Astrocyte (in vitro differentiated cells and primary cell): ENCODE data around the gene CLTCL1. TPM values are rescaled to one million over a fixed set of nuclear protein-coding genes. Genes with fewer than 3 reads are reported as not detected.

Experiments
- DNase-seq: peaks from one replicate; pipeline ENCODE4 v3.0.0-alpha.2; 2010; ENCODE audit warnings: low read depth
- FAIRE-seq: peaks from 2 replicates; lab custom pipeline; 2011; peaks lifted over from hg19 to GRCh38; lab: Jason Lieb, UNC
- H2AFZ ChIP-seq: 2 replicates; pipeline ENCODE4 v1.6.0; 2012; ENCODE audit warnings: low read depth, low read length, inconsistent platforms
- H3K27ac ChIP-seq: 2 replicates; pipeline ENCODE4 v1.5.1; 2011; ENCODE audit warnings: low read depth, low read length, inconsistent platforms
- H3K27me3 ChIP-seq: 2 replicates; pipeline ENCODE4 v1.6.0; 2011; ENCODE audit warnings: low read length, inconsistent platforms; ENCODE audit not compliant: insufficient read depth
- H3K36me3 ChIP-seq: 2 replicates; pipeline ENCODE4 v1.5.1; 2011; ENCODE audit warnings: low read length, inconsistent platforms; ENCODE audit not compliant: insufficient read depth
- H3K4me1 ChIP-seq: 2 replicates; pipeline ENCODE4 v1.5.1; 2011; ENCODE audit warnings: low read length, inconsistent platforms; ENCODE audit not compliant: insufficient read depth
- H3K4me2 ChIP-seq: 2 replicates; pipeline ENCODE4 v1.6.0; 2012; ENCODE audit warnings: low read length, inconsistent platforms
- H3K4me3 ChIP-seq: 2 replicates; pipeline ENCODE4 v1.5.1; 2011; ENCODE audit warnings: low read depth, mild to moderate bottlenecking, low read length, inconsistent platforms; ENCODE audit not compliant: insufficient read depth
- H3K79me2 ChIP-seq: 2 replicates; pipeline ENCODE4 v1.6.0; 2012; ENCODE audit warnings: mild to moderate bottlenecking, low read length, inconsistent platforms; ENCODE audit not compliant: insufficient read depth
- H3K9ac ChIP-seq: 2 replicates; pipeline ENCODE4 v1.6.0; 2012; ENCODE audit warnings: mild to moderate bottlenecking, low read length, inconsistent platforms
- H3K9me3 ChIP-seq: 2 replicates; pipeline ENCODE4 v1.5.1; 2012; ENCODE audit warnings: low read depth, mild to moderate bottlenecking, low read length, inconsistent platforms; ENCODE audit not compliant: insufficient read depth
- H4K20me1 ChIP-seq: 2 replicates; pipeline ENCODE4 v1.6.0; 2012; ENCODE audit warnings: low read length, inconsistent platforms; ENCODE audit not compliant: insufficient read depth
- H3K27ac Mint-ChIP-seq: one replicate; pipeline ENCODE4 v1.8.0; 2021; ENCODE audit warnings: mild to moderate bottlenecking, mixed read lengths; ENCODE audit not compliant: unreplicated experiment
- H3K27me3 Mint-ChIP-seq: one replicate; pipeline ENCODE4 v1.8.0; 2021; ENCODE audit warnings: low read depth, mixed read lengths; ENCODE audit not compliant: unreplicated experiment
- H3K36me3 Mint-ChIP-seq: one replicate; pipeline ENCODE4 v1.8.0; 2021; ENCODE audit warnings: low read depth, mixed read lengths; ENCODE audit not compliant: unreplicated experiment
- H3K4me1 Mint-ChIP-seq: one replicate; pipeline ENCODE4 v1.8.0; 2021; ENCODE audit warnings: low read depth, mixed read lengths; ENCODE audit not compliant: unreplicated experiment
- H3K4me3 Mint-ChIP-seq: one replicate; pipeline ENCODE4 v1.8.0; 2021; ENCODE audit warnings: mild to moderate bottlenecking, moderate library complexity, mixed read lengths; ENCODE audit not compliant: unreplicated experiment
- H3K9me3 Mint-ChIP-seq: one replicate; pipeline ENCODE4 v1.8.0; 2021; ENCODE audit warnings: mild to moderate bottlenecking, mixed read lengths; ENCODE audit not compliant: unreplicated experiment
- CTCF ChIP-seq: IDR thresholded peaks from 2 replicates; pipeline ENCODE4 v1.5.1; 2011; ENCODE audit warnings: low read depth, mild to moderate bottlenecking, inconsistent platforms, low read length, moderate library complexity; ENCODE audit not compliant: insufficient read depth
- EZH2 ChIP-seq: IDR thresholded peaks from 2 replicates; pipeline ENCODE4 v1.6.1; 2012; ENCODE audit warnings: mild to moderate bottlenecking, low read length, inconsistent platforms; ENCODE audit not compliant: insufficient read depth
- total RNA-seq: library from RNA; stranded (reverse); gene quantifications from 2 replicates; pipeline ENCODE4 v1.2.1, GENCODE V29; 2021

CLTCL1 gene
- total RNA-seq, 1 donor from 2014 or later = 54.4 TPM

- Histone ChIP-seq H3K27me3 (peaks cover 23% of the 10 kb centered on the region), H3K27ac (peak overlapping the region; percentile 92), H3K9ac (peak overlapping the region; percentile 97), H4K20me1 (peaks cover 52% of the 10 kb centered on the region), H3K9me3 (no peaks in the 10 kb centered on the region), H3K4me3 (peak overlapping the region; percentile 85), H3K36me3 (no peaks in the 10 kb centered on the region), H3K4me2 (peak overlapping the region; percentile 99), H3K4me1 (peaks cover 50% of the 10 kb centered on the region), H2AFZ (peak overlapping the region; percentile 95), H3K79me2 (peaks cover 65% of the 10 kb centered on the region)
- no peak for TF ChIP-seq EZH2
- TF ChIP-seq CTCF = no peak
- peaks cover 8% of the 10 kb centered on the region for H3K36me3 Mint-ChIP-seq
- H3K27ac Mint-ChIP-seq = peak overlapping the region; percentile 74
- H3K4me1 Mint-ChIP-seq = peaks cover 22% of the 10 kb centered on the region
- H3K27me3 Mint-ChIP-seq = peaks cover 21% of the 10 kb centered on the region
- no peak for FAIRE-seq
- no peak for DNase-seq
- H3K4me3 Mint-ChIP-seq = peak overlapping the region; percentile 98
- H3K9me3 Mint-ChIP-seq = peaks cover 4% of the 10 kb centered on the region
These were observed 119.1 kb downstream of the CLTCL1 start for GRCh38 chr22:19172213-19173046.

GRCh38 chr22:19169947-19170318 is 121.6 kb downstream of the CLTCL1 start:
- Mint-ChIP-seq H3K27ac (no peak overlapping the region), H3K4me1 (peaks cover 16% of the 10 kb centered on the region), H3K9me3 (peaks cover 5% of the 10 kb centered on the region), H3K4me3 (peak overlapping the region; percentile 98), H3K27me3 (peaks cover 36% of the 10 kb centered on the region), H3K36me3 (peaks cover 4% of the 10 kb centered on the region)
- Histone ChIP-seq H3K4me1 (peaks cover 35% of the 10 kb centered on the region), H2AFZ (peak overlapping the region; percentile 65), H3K27ac (no peak overlapping the region), H3K27me3 (peaks cover 33% of the 10 kb centered on the region), H3K36me3 (no peaks in the 10 kb centered on the region), H3K9ac (peak overlapping the region; percentile 63), H3K9me3 (no peaks in the 10 kb centered on the region), H4K20me1 (peaks cover 28% of the 10 kb centered on the region), H3K4me3 (peak overlapping the region; percentile 38), H3K4me2 (peak overlapping the region; percentile 76), H3K79me2 (peaks cover 40% of the 10 kb centered on the region)
- FAIRE-seq = no peak
- no peak for DNase-seq
- TF ChIP-seq EZH2 (peak; percentile 12), CTCF (no peak)
